GM19025 (cell line): ENCODE results near the gene TRIM16.
"Not testable (repeated sequence)": the region's sequence is repeated elsewhere in the genome, so short reads cannot be mapped to it uniquely, and the experiment has no call there.

ENCODE experiments used
- ATAC-seq: cut with Tn5 transposase; IDR thresholded peaks from one replicate; pipeline ENCODE4 v1.9.1; 2021; ENCODE audit warnings: mild to moderate bottlenecking, low read depth, moderate library complexity; ENCODE audit not compliant: unreplicated experiment

The TRIM16 gene

GRCh38 chr17:15659663-15660062 is 24.4 kb downstream of the TRIM16 start:
- ATAC-seq = no peak

GRCh38 chr17:15659236-15659635 is 24.9 kb downstream of the TRIM16 start:
- no peak for ATAC-seq

- ATAC-seq = no peak
These were observed 25.8 kb downstream of the TRIM16 start for GRCh38 chr17:15658296-15658695.

- ATAC-seq = no peak
These were observed 26.2 kb downstream of the TRIM16 start for GRCh38 chr17:15657868-15658267.

- ATAC-seq = no peak
These were observed 29.1 kb downstream of the TRIM16 start for GRCh38 chr17:15654886-15655561.

- not testable (repeated sequence) for ATAC-seq
These were observed 29.7 kb downstream of the TRIM16 start for GRCh38 chr17:15654401-15654800.

- ATAC-seq = no peak
These were observed 31.2 kb downstream of the TRIM16 start for GRCh38 chr17:15652960-15653359.

- ATAC-seq = peak; percentile 73
These were observed 32.5 kb downstream of the TRIM16 start for GRCh38 chr17:15651583-15652110.

- no peak for ATAC-seq
These were observed 33.1 kb downstream of the TRIM16 start for GRCh38 chr17:15650741-15651582.

- no peak for ATAC-seq
These were observed 34.2 kb downstream of the TRIM16 start for GRCh38 chr17:15649861-15650421.

GRCh38 chr17:15648386-15648785 is 35.7 kb downstream of the TRIM16 start:
- ATAC-seq = no peak

GRCh38 chr17:15645942-15646312 is 38.2 kb downstream of the TRIM16 start:
- peak; percentile 47 for ATAC-seq

- peak; percentile 46 for ATAC-seq
These were observed 38.8 kb downstream of the TRIM16 start for GRCh38 chr17:15645099-15645941.

- not testable (repeated sequence) for ATAC-seq
These were observed 41.4 kb downstream of the TRIM16 start for GRCh38 chr17:15642505-15643251.

GRCh38 chr17:15642014-15642413 is 42.1 kb downstream of the TRIM16 start:
- not testable (repeated sequence) for ATAC-seq

- ATAC-seq = not testable (repeated sequence)
These were observed 53.1 kb downstream of the TRIM16 start for GRCh38 chr17:15630930-15631453.

GRCh38 chr17:15629991-15630390 is 54.1 kb downstream of the TRIM16 start:
- ATAC-seq = not testable (repeated sequence)

GRCh38 chr17:15623661-15624209 is 60.4 kb downstream of the TRIM16 start:
- ATAC-seq = not testable (repeated sequence)

- not testable (repeated sequence) for ATAC-seq
These were observed 60.9 kb downstream of the TRIM16 start for GRCh38 chr17:15623255-15623654.
